GM18502 (cell line): ENCODE data around the gene TFB1M.

Source experiments
- ATAC-seq: cut with Tn5 transposase; IDR thresholded peaks from one replicate; pipeline ENCODE4 v1.9.1; 2021; ENCODE audit warnings: mild to moderate bottlenecking; ENCODE audit not compliant: unreplicated experiment, poor library complexity

Gene TFB1M

DNA sequence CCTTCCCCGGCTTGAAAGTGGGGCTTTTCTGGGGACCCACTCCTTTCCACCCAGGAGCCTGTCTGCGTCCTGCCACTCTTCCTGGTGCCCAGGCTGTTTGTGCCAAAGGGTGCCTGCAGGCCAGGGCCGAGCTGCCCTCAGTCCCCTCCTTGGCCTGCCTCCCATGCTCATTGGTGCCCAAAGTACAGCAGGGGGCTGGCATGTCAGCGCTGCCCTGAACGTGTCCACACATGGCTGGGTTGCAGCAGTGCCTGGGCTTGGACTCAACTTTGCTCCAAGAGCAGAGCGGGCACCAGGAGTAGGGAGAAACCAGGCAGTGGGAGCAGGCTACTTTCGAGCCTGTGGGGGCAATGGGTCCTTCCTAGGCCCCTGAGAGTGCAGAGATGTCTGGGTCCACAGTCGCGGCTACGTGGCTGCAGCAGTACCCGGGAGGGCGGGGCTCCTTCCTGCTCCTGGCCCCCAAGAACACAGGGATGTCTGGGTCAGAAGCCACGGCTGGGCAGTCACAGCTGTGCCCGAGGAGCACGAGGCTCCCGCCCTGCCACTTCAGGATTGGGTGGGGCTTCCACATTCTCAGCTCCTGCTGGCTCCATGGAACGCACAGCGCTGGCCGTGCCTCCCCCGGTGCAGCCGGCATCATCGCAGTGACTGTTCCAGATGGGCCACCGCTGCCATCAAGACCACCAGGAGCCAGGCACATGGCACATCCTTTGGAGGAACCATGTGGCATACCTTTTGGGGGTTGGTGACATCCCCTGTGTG lies 100.5 kb downstream of the TFB1M start:
- no peak for ATAC-seq

DNA sequence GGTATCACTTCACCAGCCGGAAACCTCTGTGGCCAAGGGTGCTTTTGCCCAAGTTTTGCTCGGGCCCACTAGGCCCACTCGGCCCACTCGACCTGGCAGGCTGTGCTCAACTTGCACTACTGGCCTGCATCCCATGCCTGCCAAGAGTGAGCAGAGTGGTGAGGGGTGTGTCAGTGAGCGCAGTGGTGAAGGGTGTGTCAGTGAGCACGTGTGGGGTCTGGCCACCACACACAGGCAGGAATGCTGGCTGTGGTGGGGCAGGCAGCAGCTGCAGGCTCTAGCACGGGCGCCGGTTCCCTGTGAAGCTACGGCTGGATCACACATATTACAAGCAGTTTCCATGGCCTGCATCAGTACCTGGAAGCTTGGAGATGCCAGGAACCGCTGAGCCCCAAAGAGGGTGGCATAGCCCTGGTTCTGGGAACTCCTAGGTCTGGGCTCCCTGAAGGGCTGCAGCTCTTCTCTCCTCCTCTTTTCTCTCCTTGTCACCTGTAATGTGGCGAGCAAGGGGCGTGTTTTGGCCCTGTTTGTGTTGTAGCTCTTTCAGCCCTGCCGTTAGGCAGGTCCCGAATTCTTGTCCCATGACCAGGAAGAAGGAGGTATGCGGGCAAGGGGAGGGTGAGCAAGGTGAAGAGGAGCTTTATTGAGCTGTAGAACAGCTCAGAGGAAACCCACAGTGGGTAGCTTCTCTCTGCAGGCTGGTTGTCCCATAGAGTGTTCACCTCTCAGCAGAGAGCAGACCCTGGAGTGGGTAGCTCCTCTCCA lies 101.5 kb downstream of the TFB1M start:
- no peak for ATAC-seq

DNA sequence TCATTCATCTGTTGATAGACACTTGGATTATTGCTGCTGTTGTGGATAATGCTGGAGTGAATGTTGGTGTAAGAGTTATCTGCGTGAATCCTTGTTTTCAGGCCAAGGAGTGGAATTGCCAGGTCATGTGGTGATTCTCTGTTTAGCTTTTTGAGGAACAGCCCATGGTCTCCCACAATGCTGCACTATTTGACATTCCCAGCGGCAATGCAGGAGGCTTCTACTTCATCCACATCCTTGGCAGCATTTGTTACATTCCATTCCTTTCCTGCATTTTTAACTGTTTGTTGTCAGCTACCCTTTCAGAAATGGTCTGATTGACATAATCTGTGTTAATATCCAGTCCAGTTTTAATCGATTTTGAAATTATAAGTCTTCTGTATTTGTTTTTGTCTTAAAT lies 102.2 kb downstream of the TFB1M start:
- ATAC-seq, result no peak

GRCh38 chr6:155207223-155207622 lies 107.1 kb downstream of the TFB1M start:
- no peak for ATAC-seq
